CD4-positive, alpha-beta T cell treated with Interleukin-12 subunit alpha and Interleukin-12 subunit beta, for 1 hour (primary cell): ENCODE measurements around the gene DACH2.

Source experiments
- DNase-seq: peaks from one replicate; pipeline ENCODE4 v3.0.0-alpha.2; 2020

The DACH2 gene

GRCh38 chrX:86329174-86329573, 180.9 kb downstream of the DACH2 start:
- DNase-seq: no peak

GRCh38 chrX:86348669-86349068, 200.4 kb downstream of the DACH2 start:
- no peak for DNase-seq

GRCh38 chrX:86349115-86349514, 200.9 kb downstream of the DACH2 start:
- no peak for DNase-seq

GRCh38 chrX:86369847-86370630, 221.8 kb downstream of the DACH2 start:
- no peak for DNase-seq

- no peak for DNase-seq
These were observed 222.7 kb downstream of the DACH2 start for GRCh38 chrX:86370927-86371326.

- DNase-seq: no peak
These were observed 231.0 kb downstream of the DACH2 start for GRCh38 chrX:86379209-86379608.

GRCh38 chrX:86383681-86384540, 235.7 kb downstream of the DACH2 start:
- no peak for DNase-seq

GRCh38 chrX:86407371-86407770, 259.1 kb downstream of the DACH2 start:
- DNase-seq: no peak

- DNase-seq: no peak
These were observed 273.5 kb downstream of the DACH2 start for GRCh38 chrX:86421771-86422170.

GRCh38 chrX:86436116-86436515, 287.9 kb downstream of the DACH2 start:
- DNase-seq: no peak

- DNase-seq: no peak
These were observed 307.2 kb downstream of the DACH2 start for GRCh38 chrX:86455495-86455894.

- no peak for DNase-seq
These were observed 312.5 kb downstream of the DACH2 start for GRCh38 chrX:86460760-86461159.

GRCh38 chrX:86504297-86504696, 356.0 kb downstream of the DACH2 start:
- DNase-seq: no peak

- no peak for DNase-seq
These were observed 359.1 kb downstream of the DACH2 start for GRCh38 chrX:86507331-86507730.

GRCh38 chrX:86579777-86580176, 431.5 kb downstream of the DACH2 start:
- no peak for DNase-seq

- DNase-seq: no peak
These were observed 456.4 kb downstream of the DACH2 start for GRCh38 chrX:86604607-86605006.

GRCh38 chrX:86696951-86697350, 548.7 kb downstream of the DACH2 start:
- DNase-seq: no peak

- no peak for DNase-seq
These were observed 563.4 kb downstream of the DACH2 start for GRCh38 chrX:86711531-86712180.

- no peak for DNase-seq
These were observed 566.2 kb downstream of the DACH2 start for GRCh38 chrX:86714441-86714840.

GRCh38 chrX:86724277-86724676, 576.0 kb downstream of the DACH2 start:
- no peak for DNase-seq

- DNase-seq: no peak
These were observed 598.8 kb downstream of the DACH2 start for GRCh38 chrX:86747091-86747490.

- no peak for DNase-seq
These were observed 657.0 kb downstream of the DACH2 start for GRCh38 chrX:86805241-86805640.

GRCh38 chrX:86806786-86807185, 658.5 kb downstream of the DACH2 start:
- DNase-seq: no peak

- DNase-seq: no peak
These were observed 661.4 kb downstream of the DACH2 start for GRCh38 chrX:86809651-86810050.
